Activated B cell treated with CpG ODN at 0.5 μM for 24 hours (primary cell): ENCODE data around the gene AP2A2. TPM values are rescaled to one million over a fixed set of nuclear protein-coding genes. Genes with fewer than 3 reads are reported as not detected.

ENCODE experiments used
- ATAC-seq: fragments of 200-7000 bp; cut with Tn5 transposase; one replicate; pipeline ENCODE4 v1.10.0; 2021; ENCODE audit warnings: low read depth, mild to moderate bottlenecking, moderate library complexity
- CTCF ChIA-PET: fragments of 350-600 bp; sonication (Branson Sonifier 250); formaldehyde crosslinking; loops from one replicate; lab custom pipeline; 2021; ENCODE audit warnings: antibody characterized with exemption; lab: Charles Lee
- POLR2A ChIA-PET: fragments of 350-600 bp; sonication (Branson Sonifier 250); formaldehyde crosslinking; loops from one replicate; lab custom pipeline; 2021; ENCODE audit warnings: antibody characterized with exemption; lab: Charles Lee
- DNase-seq: peaks from one replicate; pipeline ENCODE4 v3.0.0; 2022
- H3K27ac Mint-ChIP-seq: one replicate; pipeline ENCODE4 v1.8.0; 2020; ENCODE audit warnings: mixed read lengths
- H3K27me3 Mint-ChIP-seq: one replicate; pipeline ENCODE4 v1.8.0; 2021; ENCODE audit warnings: mixed read lengths
- H3K36me3 Mint-ChIP-seq: one replicate; pipeline ENCODE4 v1.8.0; 2021; ENCODE audit warnings: low read depth, mixed read lengths
- H3K4me1 Mint-ChIP-seq: one replicate; pipeline ENCODE4 v1.8.0; 2021; ENCODE audit warnings: mixed read lengths
- H3K4me3 Mint-ChIP-seq: one replicate; pipeline ENCODE4 v1.8.0; 2020; ENCODE audit warnings: mild to moderate bottlenecking, mixed read lengths
- H3K9me3 Mint-ChIP-seq: one replicate; pipeline ENCODE4 v1.8.0; 2020; ENCODE audit warnings: mixed read lengths
- CTCF ChIP-seq: fragments of 200-600 bp; IDR thresholded peaks from one replicate; pipeline ENCODE4 v1.8.0; 2022; ENCODE audit warnings: antibody characterized with exemption, mild to moderate bottlenecking
- intact Hi-C: fragments of 100-400 bp; cut with micrococcal nuclease; formaldehyde crosslinking; loops from one replicate; pipeline ENCODE4 v1.15.1; 2024
- total RNA-seq: library from RNA; stranded (reverse); gene quantifications from 2 replicates; pipeline ENCODE4 v1.2.3, GENCODE V29; 2022

AP2A2 gene
- total RNA-seq, 1 donor from 2014 or later, result 49.6 TPM

GRCh38 chr11:951507-951906, 25.8 kb downstream of the AP2A2 start:
- peaks cover 23% of the 10 kb centered on the region for H3K4me1 Mint-ChIP-seq
- ChIA-PET CTCF (no interaction called here), POLR2A (no interaction called here)
- ATAC-seq (no peak), DNase-seq (no peak)
- H3K36me3 Mint-ChIP-seq, result peaks cover 29% of the 10 kb centered on the region
- intact Hi-C loops, result no loop called here
- no peaks in the 10 kb centered on the region for H3K27me3 Mint-ChIP-seq
- H3K27ac Mint-ChIP-seq, result no peak overlapping the region
- no peak for TF ChIP-seq CTCF
- H3K4me3 Mint-ChIP-seq, result no peak overlapping the region
- H3K9me3 Mint-ChIP-seq, result peaks cover 10% of the 10 kb centered on the region

DNA sequence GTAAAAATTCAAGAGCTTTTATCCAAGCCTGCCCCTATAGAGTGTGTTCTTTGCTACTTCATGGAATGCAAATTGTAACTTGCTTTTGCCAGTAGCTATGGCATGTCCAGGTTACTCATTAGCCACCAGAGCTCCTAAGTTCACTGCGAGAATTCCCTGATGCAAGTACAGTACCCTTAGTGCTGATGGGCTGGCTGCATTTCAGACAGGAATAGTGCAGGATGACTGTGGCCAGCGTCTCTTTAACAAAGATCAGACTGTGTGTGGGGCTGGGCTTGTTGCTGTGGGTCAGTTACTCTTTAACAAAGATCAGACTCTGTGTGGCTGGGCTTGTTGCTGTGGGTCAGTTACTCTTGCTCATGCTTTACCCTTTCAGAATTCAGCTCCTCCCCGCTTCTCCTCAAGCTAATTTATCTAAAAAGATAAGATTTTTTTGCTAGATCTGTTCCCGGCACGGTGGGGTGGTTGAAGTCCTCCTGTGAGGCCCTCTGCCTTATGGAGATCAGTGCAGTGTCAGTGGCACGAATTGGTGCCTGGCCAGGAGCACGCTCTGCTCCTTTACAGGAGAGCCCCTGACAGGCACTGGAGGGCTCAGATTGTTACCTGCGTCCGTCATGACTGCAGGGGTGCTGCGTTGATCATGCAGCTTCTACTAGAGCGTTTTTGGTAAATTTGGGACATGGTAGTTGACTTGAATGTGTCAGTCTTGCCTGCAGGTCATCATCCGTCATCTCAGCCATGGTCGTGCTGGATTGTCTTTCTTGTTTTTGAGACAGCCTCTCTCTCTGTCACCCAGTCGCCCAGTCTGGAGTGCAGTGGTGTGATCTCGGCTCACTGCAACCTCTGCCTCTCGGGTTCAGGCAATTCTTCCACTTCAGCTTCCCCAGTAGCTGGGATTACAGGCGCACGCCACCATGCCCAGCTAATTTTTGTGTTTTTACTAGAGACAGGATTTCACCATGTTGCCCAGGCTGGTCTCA, 27.0 kb downstream of the AP2A2 start:
- Mint-ChIP-seq H3K4me1 (peaks cover 24% of the 10 kb centered on the region), H3K27ac (no peak overlapping the region), H3K4me3 (no peak overlapping the region), H3K27me3 (no peaks in the 10 kb centered on the region), H3K9me3 (peaks cover 10% of the 10 kb centered on the region), H3K36me3 (peaks cover 36% of the 10 kb centered on the region)
- TF ChIP-seq CTCF, result no peak
- ATAC-seq (no peak), DNase-seq (no peak)
- ChIA-PET CTCF (no interaction called here), POLR2A (no interaction called here)
- intact Hi-C loops, result no loop called here

DNA sequence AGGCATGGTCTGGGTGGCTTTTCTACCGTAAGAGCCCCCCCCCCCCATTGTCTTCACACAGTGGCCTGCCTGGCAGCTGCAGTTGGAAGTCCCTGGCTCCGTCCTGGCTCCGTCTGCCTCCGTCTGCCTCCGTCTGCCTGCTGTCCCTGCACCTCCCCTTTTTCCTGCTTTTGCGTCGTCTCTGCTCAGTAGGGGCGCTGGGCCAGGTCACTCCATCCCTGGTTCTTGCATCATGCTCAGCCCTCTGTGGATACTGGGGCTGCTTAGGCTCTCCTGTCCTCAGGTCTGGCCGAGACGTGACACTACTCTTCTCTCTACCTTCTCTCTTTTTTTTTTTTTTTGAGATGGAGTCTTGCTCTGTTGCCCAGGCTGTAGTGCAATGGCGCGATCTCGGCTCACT, 27.8 kb downstream of the AP2A2 start:
- TF ChIP-seq CTCF, result no peak
- Mint-ChIP-seq H3K36me3 (peaks cover 37% of the 10 kb centered on the region), H3K4me3 (no peak overlapping the region), H3K4me1 (peaks cover 25% of the 10 kb centered on the region), H3K27me3 (no peaks in the 10 kb centered on the region), H3K9me3 (peaks cover 7% of the 10 kb centered on the region), H3K27ac (no peak overlapping the region)
- CTCF ChIA-PET, result no interaction called here
- DNase-seq (no peak), ATAC-seq (no peak)
- intact Hi-C loops, result no loop called here
- POLR2A ChIA-PET, result no interaction called here

DNA sequence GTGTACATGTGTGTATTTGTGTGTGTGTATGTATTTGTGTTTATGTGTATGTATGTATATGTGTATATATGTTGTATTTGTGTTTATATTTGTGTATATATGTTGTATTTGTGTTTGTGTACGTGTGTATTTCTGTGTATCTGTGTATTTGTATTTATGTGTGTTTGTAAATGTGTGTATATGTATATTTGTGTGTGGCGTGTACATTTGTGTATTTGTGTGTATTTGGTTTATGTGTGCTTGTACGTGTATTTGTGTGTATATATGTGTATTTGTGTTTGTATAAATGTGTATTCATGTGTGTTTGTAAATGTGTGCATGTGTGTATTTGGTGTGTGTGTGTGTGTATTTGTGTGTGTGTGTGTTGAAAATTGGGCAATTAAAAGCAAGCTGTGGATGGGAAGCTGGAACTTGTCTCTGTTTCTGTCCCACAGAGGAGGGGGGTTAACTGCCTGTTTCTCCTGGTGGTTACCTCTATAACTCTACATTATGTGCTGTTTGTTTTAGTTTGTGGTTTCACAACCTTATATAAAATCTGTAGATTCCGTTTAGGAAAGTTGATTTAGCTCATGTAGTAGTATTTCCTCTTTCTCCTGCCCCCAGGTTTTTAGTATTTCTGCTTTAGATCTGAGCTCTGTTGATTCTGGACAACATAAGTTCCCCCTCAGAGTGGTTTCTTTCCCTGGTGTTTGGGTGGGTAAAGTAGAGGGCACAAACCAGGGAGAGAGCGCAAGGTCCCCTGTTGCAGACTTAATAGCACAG, 28.9 kb downstream of the AP2A2 start:
- no peaks in the 10 kb centered on the region for H3K27me3 Mint-ChIP-seq
- H3K36me3 Mint-ChIP-seq, result peaks cover 42% of the 10 kb centered on the region
- ChIA-PET POLR2A (no interaction called here), CTCF (no interaction called here)
- no peak for ATAC-seq
- H3K9me3 Mint-ChIP-seq, result peaks cover 5% of the 10 kb centered on the region
- H3K4me1 Mint-ChIP-seq, result peaks cover 25% of the 10 kb centered on the region
- H3K4me3 Mint-ChIP-seq, result no peak overlapping the region
- TF ChIP-seq CTCF, result no peak
- no peak for DNase-seq
- peak overlapping the region; percentile 65 for H3K27ac Mint-ChIP-seq
- intact Hi-C loops, result no loop called here
